ENCODE results near the gene LRRC7. TPM values are rescaled to one million over a fixed set of nuclear protein-coding genes. Genes with fewer than 3 reads are reported as not detected.

Gene LRRC7
- total and polyA plus RNA-seq, 2 experiments from 2014 or later = 1.2 TPM; not detected in 1

- no peaks in the 10 kb centered on the region for H3K36me3 Mint-ChIP-seq (ENCODE audit: low read depth)
- ATAC-seq (no peak), DNase-seq (ENCODE audit: low spot score) (no peak)
- Histone ChIP-seq H3K4me2 (no peak overlapping the region), H3K79me2 (replicated peaks; ENCODE audit: insufficient read depth) (no peaks in the 10 kb centered on the region), H3F3A (replicated peaks; ENCODE audit: low read depth) (no peaks in the 10 kb centered on the region), H3K9me2 (ENCODE audit: insufficient read depth) (no peaks in the 10 kb centered on the region), H3K36me3 (ENCODE audit: insufficient read depth) (no peaks in the 10 kb centered on the region), H3K27ac (ENCODE audit: low read depth) (no peak overlapping the region), H3K27me3 (ENCODE audit: insufficient read depth) (no peaks in the 10 kb centered on the region), H3K4me1 (ENCODE audit: insufficient read depth) (no peaks in the 10 kb centered on the region), H3K4me3 (no peak overlapping the region), H2AFZ (no peak overlapping the region), H4K20me1 (replicated peaks; ENCODE audit: insufficient read depth) (no peaks in the 10 kb centered on the region)
- no peak overlapping the region for H3K4me3 Mint-ChIP-seq
- H3K9me3 Mint-ChIP-seq = no peaks in the 10 kb centered on the region
- H3K27ac Mint-ChIP-seq = no peak overlapping the region
- peaks cover 3% of the 10 kb centered on the region; the same call in 2 of the 3 replicates for H3K4me1 Mint-ChIP-seq
- no peaks in the 10 kb centered on the region for H3K27me3 Mint-ChIP-seq (ENCODE audit: insufficient read depth, low read depth, poor library complexity)
- no peak for TF ChIP-seq CREB1 (CRISPR knock-in tag; IDR thresholded peaks at IDR 0.05; ENCODE audit: low read depth)
- TF ChIP-seq EZH2phosphoT487 (IDR thresholded peaks at IDR 0.05; ENCODE audit: unreplicated experiment) = no peak
- no peak for TF ChIP-seq ZNF462 (CRISPR knock-in tag; IDR thresholded peaks at IDR 0.05)
- no peak for TF ChIP-seq ZNF331 (CRISPR knock-in tag; IDR thresholded peaks at IDR 0.05; ENCODE audit: low read depth)
- TF ChIP-seq JUNB (IDR thresholded peaks at IDR 0.05; ENCODE audit: unreplicated experiment) = no peak
- no peak for TF ChIP-seq EZH2 (IDR thresholded peaks at IDR 0.05; ENCODE audit: low read depth, unreplicated experiment)
- TF ChIP-seq STAT1 (IDR thresholded peaks at IDR 0.05; ENCODE audit: unreplicated experiment) = no peak
- TF ChIP-seq ZNF114 (CRISPR knock-in tag; IDR thresholded peaks at IDR 0.05) = no peak
- TF ChIP-seq NANOG (IDR thresholded peaks at IDR 0.05; ENCODE audit: borderline replicate concordance) = no peak
- TF ChIP-seq REST (IDR thresholded peaks at IDR 0.05; ENCODE audit: unreplicated experiment) = no peak
- no peak for TF ChIP-seq ETS1 (IDR thresholded peaks at IDR 0.05)
- no peak for TF ChIP-seq POLR2AphosphoS5 (IDR thresholded peaks at IDR 0.05; ENCODE audit: low read depth)
- no peak for TF ChIP-seq CTCF (conservative IDR thresholded peaks at IDR 0.05; ENCODE audit: low read depth in 2 of 2)
Measured at GRCh38 chr1:70025052-70025451, 457.3 kb downstream of the LRRC7 start.
